ELR (cell line): Measurements from ENCODE around the gene NLGN1.

Experiments used
- DNase-seq: peaks from one replicate; pipeline ENCODE4 v3.0.0-alpha.2; 2015; ENCODE audit warnings: low read depth

Gene NLGN1

DNA sequence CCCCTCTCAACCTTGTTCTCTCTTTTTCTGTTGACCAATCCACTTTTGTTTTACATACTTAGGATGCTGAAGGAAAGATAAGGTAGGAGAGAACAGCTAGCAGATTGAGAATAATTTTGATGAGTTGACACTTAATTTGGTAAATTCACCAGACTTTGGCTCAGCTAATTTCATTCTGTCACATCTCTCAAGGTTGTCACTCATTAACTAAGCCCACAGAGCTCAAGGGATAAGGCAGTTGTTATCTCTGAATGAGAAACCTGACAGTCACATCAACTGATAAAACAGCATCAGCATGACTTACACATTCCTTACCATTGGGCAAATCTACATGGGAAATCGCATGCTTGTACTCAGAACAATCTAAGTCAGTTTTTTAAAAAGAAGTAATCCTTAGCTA lies 591.4 kb downstream of the NLGN1 start:
- no peak for DNase-seq

DNA sequence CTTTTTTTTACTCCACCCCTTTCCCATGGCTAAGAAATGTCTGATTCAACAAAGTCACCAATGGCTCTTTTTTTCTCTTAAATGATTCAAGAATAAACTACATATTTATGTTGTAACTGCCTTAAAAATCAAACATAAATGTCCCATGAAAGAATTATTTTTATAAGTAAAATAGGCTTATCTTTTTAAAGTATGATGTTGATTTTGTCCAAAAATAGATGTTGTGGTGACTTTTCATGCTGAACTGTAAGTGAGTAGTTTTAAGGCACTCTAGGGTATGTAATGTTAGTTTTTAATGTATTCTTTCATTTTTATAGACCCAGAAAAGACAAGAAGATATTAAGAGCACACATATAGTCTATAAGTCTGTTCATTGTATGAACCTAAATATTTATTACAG lies 594.9 kb downstream of the NLGN1 start:
- DNase-seq: no peak

DNA sequence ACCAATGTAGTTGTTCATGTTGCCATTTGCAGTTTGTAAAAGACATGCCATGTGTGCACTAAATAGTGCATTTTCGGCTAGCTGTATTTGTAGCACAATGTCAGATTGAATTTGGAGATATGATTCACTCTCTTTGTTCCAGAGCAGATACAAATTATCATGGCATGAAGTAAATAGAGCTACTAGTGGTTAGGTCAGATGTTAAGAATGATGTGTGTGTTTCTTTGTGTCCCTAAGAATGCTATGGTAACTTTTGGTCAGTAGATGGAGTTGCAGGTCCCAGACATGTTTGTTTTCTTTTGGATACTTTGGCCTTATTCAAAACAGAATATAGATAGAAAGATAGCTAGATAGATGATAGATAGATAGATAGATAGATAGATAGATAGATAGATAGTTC lies 595.8 kb downstream of the NLGN1 start:
- peak; percentile 69 for DNase-seq

DNA sequence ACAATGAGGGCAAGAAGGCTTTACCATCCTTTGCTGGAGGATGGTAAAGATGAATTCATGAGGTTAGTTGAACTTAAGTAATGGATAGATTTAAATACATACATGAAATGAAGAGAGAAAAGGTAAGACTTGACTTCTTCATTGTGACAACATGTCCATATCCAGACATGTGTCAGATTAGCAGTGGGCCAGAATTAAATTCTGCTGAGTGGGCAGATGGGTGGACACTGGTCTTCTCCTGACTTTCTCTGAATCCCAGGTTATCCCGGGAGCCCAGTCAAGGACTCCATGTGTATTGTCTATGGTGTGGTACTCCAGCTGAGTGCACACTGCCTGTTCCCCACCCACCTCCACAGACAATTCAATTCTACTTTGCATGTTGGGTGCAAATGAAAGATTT lies 603.1 kb downstream of the NLGN1 start:
- no peak for DNase-seq

DNA sequence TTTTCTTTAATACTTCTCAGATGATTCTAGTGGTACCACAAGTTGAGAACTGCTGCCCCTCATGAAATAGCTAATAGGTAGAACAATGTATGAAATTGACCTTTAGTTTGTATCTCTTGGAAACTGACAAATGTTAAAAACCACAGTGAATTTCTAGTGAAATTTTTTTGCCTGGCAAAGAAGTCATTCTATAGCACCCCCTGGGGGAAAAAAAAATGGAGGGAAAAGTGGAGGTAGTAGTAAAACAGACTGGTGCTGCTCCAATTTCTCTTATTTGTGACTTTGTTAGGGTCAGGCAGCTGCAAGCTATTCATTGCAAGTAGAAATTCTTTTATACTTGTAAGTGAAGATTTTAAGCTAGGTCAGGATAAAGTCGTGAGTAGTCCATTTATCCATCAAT lies 605.0 kb downstream of the NLGN1 start:
- DNase-seq: peak; percentile 53

DNA sequence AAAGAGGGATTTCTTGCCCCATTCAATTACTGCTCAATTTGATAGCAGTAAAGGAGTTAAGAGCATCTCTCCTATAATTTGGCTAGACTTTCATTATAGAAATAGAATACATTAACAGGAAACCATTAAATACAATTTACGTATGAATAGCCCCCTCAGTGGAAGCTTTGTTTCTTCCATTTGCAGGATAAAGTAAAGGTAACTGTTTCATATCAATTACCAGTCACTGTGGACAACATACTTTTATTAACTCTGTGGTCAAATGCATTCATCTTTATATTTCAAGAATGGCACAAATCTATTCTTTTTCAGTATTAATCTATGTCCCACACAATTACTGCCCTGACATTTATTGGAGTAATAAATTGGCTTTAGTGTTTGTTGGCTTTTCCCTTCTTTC lies 613.4 kb downstream of the NLGN1 start:
- no peak for DNase-seq

DNA sequence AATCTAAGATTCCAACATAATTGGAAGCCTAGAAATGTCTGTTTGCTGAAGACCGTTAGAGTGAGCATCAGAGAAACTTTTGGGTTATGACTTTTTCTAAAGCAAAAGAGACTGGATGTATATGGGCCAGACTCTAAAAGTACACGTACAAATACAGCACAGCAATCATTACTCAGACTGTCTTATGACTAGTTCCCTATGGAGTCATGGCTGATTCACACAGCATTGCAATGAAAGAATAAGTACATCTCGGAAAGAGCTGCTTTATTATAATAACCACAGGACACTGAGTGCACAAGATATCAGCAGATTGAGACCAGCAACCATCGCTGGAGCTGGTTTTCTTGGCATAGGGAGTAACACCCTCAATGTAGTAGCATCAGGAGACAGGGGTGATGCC lies 618.6 kb downstream of the NLGN1 start:
- DNase-seq: peak; percentile 94

DNA sequence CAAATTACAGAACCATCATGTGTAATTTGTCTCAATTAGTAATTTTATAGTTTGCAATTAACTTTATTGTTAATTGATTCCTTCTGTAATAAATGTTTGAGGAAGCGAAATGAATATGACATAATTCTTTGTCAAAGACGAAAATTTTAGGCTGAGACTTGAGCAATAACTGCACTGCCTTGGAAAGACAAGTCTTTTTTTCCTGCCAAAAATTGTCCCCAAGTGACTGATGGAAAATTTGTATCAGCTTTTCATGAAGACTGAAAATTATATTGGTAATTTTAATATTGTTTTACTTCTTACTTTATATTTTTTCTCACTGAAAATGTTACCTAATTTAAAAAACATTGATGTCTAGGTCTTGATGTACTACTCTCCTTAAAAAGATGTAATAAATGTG lies 622.6 kb downstream of the NLGN1 start:
- DNase-seq: no peak

DNA sequence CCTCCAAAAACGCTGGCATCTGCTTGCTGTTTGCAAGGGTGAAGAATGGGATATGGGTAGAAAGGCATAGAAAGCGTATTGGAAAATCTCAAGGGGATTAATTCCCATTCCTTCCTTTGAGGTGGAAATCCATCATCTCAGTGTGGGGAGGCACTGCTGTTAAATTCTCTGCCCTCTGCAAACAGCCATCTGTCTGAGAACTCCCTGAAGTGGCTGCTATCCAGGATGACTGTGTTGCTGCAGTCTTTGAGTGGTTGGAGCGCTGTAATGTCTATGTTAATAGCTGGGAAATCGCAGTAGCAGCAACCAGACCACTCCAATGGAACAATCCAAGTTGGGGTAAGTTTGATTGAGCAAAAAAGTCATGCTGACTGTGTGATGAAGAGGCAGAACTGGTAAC lies 625.9 kb downstream of the NLGN1 start:
- no peak for DNase-seq

DNA sequence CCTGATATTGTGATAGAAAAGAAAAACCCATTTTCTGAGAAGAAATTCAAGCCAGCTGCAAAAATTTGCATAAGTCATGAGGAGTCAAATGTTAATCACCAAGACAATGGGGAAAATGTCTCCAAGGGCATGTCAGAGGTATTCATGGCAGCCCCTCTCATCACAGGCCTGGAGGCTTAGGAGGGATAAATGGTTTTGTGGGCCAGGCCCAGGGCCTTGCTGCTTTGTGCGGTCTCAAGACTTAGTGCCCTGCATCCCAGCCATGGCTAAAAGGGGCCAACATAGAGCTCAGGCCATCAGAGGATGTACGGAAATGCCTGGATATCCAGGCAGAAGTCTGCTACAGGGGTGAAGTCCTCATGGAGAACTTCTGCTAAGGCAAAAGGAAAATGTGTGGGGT lies 631.1 kb downstream of the NLGN1 start:
- no peak for DNase-seq

DNA sequence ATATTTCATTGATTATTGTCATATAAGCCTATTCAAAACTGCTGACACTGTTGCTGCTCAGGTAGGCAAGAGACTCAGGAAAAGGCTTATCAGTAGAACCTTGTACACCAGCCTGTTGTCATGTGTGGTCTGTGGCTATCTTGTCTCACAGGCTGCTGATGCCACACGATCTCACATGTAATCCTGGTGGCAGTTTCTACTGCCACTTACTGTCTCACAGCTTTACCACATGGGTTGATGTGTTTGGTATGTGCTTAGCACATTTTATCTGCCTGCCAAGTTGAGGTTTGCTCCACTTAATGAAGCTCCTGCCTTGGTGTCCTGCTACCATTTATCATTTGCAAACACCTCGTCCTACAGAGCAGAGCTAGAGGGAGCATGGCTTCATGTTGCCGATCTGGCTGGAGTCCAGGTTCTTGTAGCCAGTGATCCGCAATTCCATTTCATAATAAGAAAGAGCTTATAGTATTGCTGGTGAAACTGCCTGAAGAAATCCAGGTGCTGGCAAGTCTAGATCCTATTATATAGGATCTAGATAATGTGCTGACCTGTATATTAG lies 637.9 kb downstream of the NLGN1 start:
- DNase-seq: no peak

DNA sequence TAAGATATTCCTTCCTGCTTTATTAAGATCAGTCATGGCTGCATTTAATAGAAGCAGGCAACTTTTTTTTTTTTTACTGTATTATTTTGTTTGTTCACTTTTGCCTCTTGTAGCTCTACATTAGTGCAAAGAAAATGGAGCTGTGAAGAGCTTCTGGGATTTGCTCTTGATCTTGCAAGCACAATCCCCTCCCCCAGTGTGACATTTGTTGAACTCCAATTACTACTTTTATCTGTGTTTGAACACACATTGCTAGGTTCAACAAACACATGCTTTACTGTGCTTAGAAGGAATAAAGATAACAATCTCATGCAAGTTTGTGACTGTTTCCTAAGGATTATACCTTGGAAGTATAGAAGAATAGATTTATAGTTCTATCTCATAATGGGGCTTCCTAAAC lies 648.8 kb downstream of the NLGN1 start:
- no peak for DNase-seq

DNA sequence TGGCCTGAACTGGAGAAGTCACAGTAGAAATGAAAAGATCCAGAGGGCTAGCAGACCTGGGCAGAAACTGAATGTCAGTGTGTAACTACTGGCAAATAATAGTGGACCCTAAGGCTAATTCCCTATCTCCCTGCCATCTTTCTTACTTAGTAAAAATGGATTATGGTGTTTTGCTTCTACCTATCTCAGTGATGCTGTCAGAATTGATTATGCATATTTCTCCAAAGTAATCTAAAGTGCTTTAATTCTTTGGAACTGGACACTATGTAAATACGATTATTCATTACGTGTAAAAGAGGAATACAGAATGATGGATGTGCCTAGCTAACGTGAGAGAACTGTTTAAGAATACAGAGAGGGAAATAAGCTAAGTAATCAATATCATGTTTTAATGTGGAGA lies 651.9 kb downstream of the NLGN1 start:
- no peak for DNase-seq

DNA sequence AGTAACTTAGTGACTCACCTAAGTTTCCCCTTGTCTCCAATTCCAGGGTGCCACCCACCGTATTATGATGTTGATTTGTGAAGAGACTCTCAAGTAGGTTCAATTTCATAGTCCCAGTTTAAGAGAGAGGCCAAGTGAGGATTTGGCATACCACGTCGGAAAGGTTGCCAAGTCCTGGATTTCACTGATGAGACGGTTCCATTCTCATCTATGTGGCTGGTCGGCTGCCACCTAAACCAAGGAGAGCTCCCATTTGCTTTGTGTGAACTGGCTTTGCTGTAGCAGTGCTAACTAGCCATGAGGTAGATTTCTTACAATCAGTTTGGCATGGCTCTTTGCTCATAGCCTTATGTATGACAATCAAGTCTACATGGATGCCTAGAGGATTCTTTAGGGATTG lies 653.6 kb downstream of the NLGN1 start:
- DNase-seq: no peak

DNA sequence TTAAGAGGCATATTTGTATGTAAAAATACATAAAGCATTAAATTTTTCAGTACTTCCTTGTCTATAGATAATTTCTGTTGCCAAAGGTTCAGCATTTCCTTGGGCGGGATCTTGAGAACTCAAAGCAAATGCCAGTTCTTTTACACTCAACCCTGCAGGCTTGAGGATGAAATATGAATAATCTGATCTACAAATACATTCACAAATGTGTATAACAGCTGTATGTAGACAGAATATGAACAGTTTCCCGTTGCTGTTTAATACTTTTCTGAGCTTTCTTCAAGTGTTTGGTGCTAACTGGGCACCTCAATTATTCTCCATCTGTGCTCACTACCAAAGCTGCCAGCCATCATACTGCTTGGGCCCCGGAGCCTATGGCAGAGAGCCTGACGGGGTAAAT lies 661.3 kb downstream of the NLGN1 start:
- no peak for DNase-seq

DNA sequence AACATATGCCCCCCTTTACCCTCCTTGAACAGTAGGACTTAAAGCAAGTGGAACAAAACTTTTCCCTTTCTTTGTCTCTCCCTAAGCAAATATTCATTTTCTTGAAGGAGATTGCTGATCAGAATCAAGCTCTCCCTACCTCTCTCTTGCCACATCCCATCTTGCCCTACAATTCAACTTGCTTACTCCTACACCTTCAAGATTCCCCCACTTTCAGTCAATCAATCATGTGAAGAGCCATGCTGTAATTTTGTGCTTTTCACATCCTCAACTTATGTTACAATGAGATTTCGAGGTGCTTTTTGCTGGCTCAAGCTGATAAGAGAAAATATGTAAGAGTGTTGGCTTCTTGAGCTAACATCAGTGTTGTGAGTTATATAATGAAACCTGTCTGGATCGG lies 662.9 kb downstream of the NLGN1 start:
- no peak for DNase-seq

DNA sequence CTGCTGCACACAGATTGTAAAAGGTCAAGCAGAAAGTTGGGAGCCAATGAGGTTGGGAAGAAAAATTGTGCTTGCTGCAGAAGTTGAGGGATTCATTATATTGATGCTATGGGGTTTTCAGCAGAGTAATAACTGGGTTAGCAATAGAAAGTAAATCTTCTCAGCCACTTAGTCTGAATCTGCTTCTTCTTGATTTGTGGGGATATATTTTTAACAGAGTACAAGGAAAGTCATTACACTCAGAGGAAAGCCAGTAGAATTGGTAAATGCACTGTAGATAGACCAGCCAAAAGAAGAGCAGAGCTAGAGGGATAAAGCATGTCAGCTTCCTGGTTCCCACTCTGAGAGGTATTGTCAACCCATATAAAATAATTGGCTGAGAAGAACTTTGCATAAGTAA lies 663.6 kb downstream of the NLGN1 start:
- DNase-seq: no peak

DNA sequence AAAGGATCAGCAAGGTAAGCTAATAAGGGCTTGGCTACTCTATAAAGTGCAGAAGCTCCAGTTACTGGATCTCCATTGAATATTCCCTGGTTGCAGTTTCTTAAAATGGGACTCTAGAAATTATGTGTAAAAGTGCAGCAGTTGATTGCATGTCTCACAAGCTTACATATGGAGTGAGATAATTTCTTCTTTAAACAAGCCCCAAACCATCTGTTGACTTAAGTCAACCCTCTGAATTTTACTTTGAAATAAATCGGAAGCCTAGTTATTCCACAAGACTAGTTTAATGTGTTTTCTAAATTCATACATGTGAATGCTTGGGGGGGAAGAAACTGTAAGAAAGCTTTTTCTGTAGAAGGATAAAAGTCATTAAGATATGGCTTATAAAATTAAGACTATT lies 664.2 kb downstream of the NLGN1 start:
- no peak for DNase-seq

DNA sequence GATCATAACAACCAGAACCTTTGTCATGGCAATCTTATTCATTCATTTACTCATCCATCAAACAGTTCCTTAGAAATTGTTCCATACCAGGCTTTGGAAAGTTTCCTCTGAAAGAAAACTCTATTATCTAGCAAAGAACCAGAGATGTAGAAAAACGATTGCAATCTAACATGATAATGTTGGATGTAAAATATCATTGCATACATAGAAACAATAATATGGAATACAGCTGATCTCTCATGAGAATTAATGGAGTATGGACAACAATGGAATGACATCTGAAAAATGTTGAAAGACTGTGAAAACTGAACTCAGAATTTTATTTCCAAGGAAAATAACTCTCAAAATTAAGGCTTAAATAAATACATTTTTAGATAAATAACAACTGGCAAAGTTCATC lies 665.4 kb downstream of the NLGN1 start:
- DNase-seq: no peak

DNA sequence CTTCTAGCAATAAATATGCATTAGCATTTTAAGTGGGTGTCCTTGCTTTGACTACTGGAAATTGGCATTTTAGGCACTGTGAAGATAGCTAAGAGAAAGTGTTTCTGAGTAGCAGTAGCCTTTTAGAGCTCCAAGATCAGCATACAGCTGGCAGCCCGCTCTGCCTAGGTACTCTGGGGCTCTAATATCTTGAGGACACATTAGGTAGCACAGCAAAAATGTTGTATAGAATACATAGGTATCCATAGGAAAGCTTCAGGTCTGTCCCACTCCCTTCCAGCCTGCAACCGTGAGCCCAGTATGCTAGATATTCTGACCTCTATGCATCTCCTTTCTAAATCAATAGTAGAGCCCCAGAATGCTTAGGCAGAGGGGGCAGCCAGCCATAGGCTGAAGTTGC lies 670.5 kb downstream of the NLGN1 start:
- DNase-seq: no peak

DNA sequence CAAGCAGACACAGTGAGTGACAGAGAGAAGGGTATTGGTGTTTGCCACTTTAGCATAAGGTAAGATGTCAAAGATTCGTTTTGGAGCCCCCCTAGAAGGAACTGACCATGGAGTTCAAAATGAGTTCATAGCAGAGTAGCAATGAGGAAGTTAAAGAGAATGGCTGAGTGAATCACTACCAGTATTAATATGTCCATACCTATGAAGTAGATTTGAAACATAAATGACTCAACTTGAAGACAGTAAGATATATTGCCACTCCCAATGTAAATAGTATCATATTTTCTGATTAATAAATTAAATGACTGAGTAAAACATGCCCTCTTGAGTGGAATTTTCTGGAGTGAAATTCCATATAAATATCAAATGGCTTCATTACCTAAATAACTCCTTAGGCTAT lies 675.1 kb downstream of the NLGN1 start:
- peak; percentile 12 for DNase-seq

DNA sequence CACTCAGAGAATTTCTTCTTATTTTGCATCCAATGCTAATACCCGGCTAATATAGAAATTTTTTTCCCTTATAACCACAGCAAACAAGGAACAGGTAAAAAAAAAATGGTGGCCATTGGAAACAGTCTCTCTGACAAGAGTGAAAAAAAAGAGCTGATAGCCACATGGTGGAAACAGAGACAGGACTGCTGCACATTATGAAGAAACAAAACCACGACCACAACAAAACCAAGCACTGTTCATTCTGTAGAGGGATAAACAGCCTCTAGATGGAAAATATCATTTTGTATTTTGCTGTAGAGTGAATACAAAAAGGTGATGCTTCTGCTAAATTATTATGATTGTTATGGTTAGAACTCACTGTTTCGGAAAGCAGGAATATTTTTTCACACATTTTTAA lies 686.2 kb downstream of the NLGN1 start:
- DNase-seq: no peak

DNA sequence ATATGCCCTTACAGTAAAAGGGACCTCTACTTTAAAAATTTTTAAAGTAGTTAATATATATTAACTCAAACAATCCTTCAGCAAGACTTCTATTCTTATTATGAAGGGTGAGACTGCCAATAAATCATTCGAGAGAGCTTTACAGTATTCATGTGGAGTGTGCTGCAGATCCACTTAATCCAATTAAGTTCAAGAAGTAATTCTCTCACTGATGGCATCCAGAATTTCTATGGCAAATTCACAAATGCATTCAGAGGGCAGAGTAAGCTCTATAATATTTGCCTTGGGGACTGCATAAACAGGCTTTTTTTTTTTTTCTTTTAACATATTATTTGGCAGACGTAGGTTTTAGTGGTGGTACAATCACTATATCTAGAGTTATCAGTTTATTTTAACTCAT lies 692.0 kb downstream of the NLGN1 start:
- DNase-seq: no peak

DNA sequence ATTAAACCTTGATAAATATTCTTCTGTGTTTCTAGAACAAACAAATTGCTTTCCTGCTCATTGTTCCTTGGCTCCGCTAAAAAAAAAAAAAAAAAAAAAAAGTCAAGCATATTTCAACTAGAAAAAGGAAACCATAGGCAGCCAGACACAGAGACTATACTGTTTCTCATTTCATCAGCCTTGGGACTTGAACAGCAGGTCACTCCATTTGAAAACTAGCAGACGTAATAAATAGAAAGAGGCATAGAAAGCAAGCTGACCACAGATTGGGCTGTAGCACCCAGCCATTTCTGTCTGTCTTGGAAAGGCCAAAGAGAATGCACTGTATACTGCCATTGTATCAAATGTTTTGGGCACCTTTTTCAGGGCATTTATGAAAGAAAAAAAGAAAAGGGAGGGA lies 697.1 kb downstream of the NLGN1 start:
- DNase-seq: no peak

DNA sequence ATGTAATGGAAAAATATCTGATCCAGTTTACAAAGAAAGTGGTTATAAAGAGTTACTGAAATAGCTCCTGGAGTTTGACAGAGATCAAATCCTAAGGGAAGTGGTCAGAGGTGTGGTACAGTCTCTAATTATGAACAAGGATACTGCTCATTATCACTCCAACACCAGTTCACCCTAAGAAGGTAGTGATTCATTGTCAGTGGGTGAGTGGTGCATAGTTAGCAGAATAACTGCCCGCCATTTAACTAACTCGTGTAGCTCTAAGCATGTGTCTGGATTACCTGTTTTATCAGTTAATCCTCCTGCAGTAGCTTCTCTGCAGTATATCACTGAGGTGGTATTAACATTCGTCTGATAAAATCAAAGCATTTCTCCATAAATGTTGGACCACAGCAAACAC lies 700.1 kb downstream of the NLGN1 start:
- no peak for DNase-seq
